CD4-positive, alpha-beta T cell treated with Interleukin-6 at 100 ng/mL for 8 hours (primary cell): ENCODE data around the gene MLH1.

ENCODE experiments used
- DNase-seq: peaks from one replicate; pipeline ENCODE4 v3.0.0-alpha.2; 2020; ENCODE audit warnings: mixed read lengths, low spot score

The MLH1 gene

DNA sequence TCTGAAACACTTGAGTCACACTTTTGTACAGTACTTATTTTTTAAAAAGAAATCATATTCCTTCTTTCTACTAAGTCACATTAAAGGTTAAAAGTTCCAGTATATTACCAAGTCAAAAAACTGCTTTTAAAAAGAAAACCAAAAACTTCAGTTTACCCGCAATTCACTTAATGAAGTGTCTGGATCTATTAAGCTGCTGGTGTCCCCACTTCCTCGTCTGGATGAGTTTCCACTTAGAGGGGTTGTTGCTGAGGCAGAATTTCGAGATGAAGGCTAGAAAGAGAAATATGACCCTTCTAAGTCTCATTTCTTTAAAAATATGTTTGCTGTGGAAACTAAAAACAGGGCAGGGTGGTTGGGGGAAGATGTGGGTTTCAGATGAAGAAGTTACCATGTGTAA, 101.3 kb downstream of the MLH1 start:
- DNase-seq = no peak

DNA sequence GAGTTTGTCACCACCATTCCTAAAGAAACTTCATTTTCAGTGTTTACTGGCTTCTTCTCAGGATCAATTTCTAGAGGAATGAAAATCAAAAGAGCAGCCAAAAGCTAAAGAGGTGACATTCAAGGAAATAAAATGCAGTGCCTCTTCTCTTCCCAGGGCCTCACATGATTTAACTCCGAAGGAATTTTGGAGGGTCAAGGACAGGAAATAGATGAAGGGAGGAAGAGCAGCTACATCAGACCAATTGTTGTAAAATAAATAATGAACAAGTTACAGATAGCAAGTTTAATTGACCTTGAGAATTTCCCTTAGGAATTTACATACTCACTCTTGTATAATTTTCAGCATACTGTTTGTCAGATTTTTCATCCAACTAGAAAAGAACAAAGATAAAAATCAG, 103.0 kb downstream of the MLH1 start:
- DNase-seq = no peak

DNA sequence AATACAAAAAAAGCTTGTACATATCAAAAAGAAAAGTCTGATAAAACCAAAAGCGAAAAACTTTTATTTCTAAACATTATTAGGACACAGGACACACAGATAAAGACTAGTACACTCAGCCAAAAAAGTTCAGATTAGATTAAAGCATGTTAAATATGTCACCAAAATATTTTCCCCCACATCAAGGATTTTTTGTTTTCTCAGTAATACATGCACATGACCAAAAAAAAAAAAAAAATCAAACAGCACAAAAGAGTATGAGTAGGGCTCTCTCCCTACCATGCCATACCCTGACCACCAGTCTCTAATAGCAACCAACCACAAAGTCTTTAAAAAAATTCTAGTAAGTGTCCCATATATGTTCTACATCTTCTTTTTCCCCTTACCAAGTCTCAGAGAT, 103.7 kb downstream of the MLH1 start:
- DNase-seq = no peak

DNA sequence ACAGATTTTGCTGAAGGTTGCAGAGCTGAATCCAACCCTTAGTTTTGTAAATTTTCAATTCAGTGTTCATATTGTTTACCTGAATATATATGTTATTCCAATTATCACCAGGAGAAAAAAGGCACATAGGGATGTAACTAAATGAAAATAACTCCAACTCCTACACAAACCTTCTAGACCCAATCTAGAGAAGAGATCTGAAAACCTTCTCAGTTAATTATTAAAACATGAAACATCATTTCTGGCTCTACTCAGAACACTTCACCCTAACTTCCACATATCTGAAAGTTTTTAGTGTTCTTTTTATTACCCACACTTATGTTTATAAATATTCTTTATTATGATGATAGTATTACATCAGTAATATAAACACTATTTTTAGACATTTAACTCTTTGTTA, 104.5 kb downstream of the MLH1 start:
- DNase-seq = no peak

DNA sequence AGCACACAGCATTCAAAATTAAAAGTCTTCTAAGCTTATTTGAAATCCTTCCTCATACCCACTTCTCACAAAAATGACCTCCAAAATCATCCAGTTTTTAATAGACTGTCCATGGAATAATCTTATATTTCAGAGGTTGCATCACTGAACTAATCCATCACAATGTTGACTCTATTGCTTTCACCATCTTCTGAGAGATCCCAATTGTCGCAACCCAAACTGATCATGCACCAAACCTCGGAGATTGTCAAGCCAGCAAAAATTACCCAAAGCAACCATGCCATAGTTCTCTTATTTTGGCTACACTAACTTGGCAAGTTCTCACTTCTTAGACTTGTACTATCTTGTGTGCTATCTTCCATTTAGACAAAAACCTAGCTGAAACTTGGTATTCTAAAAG, 105.6 kb downstream of the MLH1 start:
- no peak for DNase-seq

DNA sequence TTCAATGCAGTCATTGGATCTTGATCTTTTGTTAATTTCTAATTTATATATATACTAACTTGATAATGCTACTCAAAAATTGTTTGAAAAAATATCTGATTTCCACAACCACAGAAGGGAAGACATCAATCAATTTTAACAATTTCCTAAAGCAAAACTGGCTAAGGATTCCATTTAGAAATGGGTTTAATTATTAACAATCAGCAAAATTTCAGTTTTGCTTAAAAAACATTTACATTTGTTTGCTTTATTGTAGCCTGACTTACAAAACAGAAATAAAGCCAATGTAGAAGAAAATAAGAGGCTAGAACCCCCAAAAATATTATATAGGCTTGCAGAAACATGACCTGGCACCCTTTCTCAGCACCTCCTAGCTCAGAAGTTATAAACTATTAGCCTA, 106.2 kb downstream of the MLH1 start:
- no peak for DNase-seq

DNA sequence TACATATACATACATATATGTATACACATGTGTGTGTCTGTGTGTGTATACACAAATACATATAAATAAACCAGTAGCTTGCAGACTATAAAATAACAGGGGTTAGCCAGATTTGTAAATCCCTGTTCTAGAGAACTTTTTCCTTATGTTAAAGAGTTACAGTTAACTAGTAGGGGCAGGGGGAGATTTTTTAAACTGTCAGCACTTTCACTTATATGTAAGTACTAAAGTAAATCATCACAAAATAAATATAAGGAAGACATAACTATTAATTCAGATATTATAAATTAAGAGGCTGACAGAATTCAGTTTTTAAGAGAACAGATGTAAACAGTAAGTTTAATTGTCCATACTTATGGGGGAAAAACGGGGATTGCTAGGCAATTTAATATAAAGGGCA, 107.1 kb downstream of the MLH1 start:
- no peak for DNase-seq
